GM06990 (cell line): ENCODE measurements around the gene PNLDC1.

Source experiments
- DNase-seq: peaks from one replicate; pipeline ENCODE4 v3.0.0-alpha.2; 2011; ENCODE audit not compliant: insufficient read length; ENCODE audit errors: extremely low read depth
- H3K27me3 ChIP-seq: replicated peaks from 2 replicates; pipeline ENCODE4 v1.6.0; 2011; ENCODE audit warnings: low read length; ENCODE audit not compliant: control insufficient read depth, insufficient read depth
- H3K36me3 ChIP-seq: 2 replicates; pipeline ENCODE4 v1.5.1; 2011; ENCODE audit warnings: low read length; ENCODE audit not compliant: control insufficient read depth, insufficient read depth
- H3K4me3 ChIP-seq: replicated peaks from 2 replicates; pipeline ENCODE4 v1.5.1; 2011; ENCODE audit warnings: low read depth, mild to moderate bottlenecking, control low read depth, low read length
- CTCF ChIP-seq: IDR thresholded peaks from 2 replicates; pipeline ENCODE4 v1.5.1; 2011; ENCODE audit warnings: low read length, control low read depth, mild to moderate bottlenecking, inconsistent platforms; ENCODE audit not compliant: insufficient read depth, poor library complexity, severe bottlenecking

Gene PNLDC1

GRCh38 chr6:159756508-159756907 is 43.6 kb upstream of the PNLDC1 start:
- Histone ChIP-seq H3K27me3 (no peaks in the 10 kb centered on the region), H3K4me3 (no peak overlapping the region), H3K36me3 (peaks cover 21% of the 10 kb centered on the region)
- DNase-seq = no peak
- no peak for TF ChIP-seq CTCF

- DNase-seq = no peak
Measured at GRCh38 chr6:159758031-159759001, 41.8 kb upstream of the PNLDC1 start.

GRCh38 chr6:159759645-159760044 is 40.4 kb upstream of the PNLDC1 start:
- DNase-seq = no peak
- Histone ChIP-seq H3K4me3 (no peak overlapping the region), H3K27me3 (no peaks in the 10 kb centered on the region), H3K36me3 (peaks cover 16% of the 10 kb centered on the region)
- TF ChIP-seq CTCF = no peak

More at GRCh38 chr6:159758031-159759001, 41.8 kb upstream of the PNLDC1 start:
- Histone ChIP-seq H3K4me3 (no peak overlapping the region), H3K27me3 (no peaks in the 10 kb centered on the region), H3K36me3 (peaks cover 17% of the 10 kb centered on the region)
- no peak for TF ChIP-seq CTCF

GRCh38 chr6:159760602-159761057 is 39.4 kb upstream of the PNLDC1 start:
- DNase-seq = no peak
- peaks cover 10% of the 10 kb centered on the region for H3K36me3 ChIP-seq
- no peaks in the 10 kb centered on the region for H3K27me3 ChIP-seq
- no peak for TF ChIP-seq CTCF
- peak overlapping the region; percentile 66 for H3K4me3 ChIP-seq

- peak; percentile 69 for DNase-seq
- no peak for TF ChIP-seq CTCF
- no peaks in the 10 kb centered on the region for H3K27me3 ChIP-seq
- H3K4me3 ChIP-seq = peak overlapping the region; percentile 66
- H3K36me3 ChIP-seq = peaks cover 10% of the 10 kb centered on the region
Measured at GRCh38 chr6:159761129-159761872, 38.8 kb upstream of the PNLDC1 start.
